GM18909 (cell line): ENCODE data around the gene RGS7.
"Not testable (repeated sequence)": the region's sequence is repeated elsewhere in the genome, so short reads cannot be mapped to it uniquely, and the experiment has no call there.

Source experiments
- ATAC-seq: cut with Tn5 transposase; IDR thresholded peaks from one replicate; pipeline ENCODE4 v1.9.1; 2021; ENCODE audit warnings: mild to moderate bottlenecking; ENCODE audit not compliant: unreplicated experiment, poor library complexity

Gene RGS7

GRCh38 chr1:240763095-240763494, 593.9 kb downstream of the RGS7 start:
- ATAC-seq: not testable (repeated sequence)

DNA sequence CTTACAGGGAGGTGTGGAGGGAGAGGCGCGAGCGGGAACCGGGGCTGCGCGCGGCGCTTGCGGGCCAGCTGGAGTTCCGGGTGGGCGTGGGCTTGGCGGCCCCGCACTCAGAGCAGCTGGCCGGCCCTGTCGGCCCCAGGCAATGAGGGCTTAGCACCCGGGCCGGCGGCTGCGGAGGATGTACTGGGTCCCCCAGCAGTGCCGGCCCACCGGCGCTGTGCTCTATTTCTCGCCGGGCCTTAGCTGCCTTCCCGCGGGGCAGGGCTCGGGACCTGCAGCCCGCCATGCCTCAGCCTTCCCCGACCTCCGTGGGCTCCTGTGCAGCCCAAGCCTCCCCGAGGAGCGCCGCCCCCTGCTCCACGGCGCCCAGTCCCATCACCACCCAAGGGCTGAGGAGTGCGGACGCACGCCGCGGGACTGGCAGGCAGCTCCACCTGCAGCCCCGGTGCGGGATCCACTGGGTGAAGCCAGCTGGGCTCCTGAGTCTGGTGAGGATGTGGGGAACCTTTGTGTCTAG, 594.5 kb downstream of the RGS7 start:
- not testable (repeated sequence) for ATAC-seq

DNA sequence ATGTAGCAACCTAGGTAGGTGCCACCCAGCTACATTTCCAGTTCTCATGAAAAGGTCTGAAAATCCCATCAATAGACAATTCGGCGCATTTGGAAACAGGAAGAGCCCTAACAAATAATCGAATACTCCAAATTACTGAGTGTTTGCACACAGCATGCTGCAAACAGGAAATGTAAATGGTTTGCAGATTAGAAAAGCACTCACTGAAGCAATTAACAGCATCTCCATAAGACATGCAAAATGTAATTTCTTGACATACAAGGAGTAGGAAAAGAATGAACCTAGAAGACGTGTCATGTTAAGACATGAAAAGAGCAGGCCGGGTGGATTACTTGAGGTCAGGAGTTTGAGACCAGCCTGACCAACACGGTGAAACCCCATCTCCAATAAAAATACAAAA, 598.2 kb downstream of the RGS7 start:
- ATAC-seq: not testable (repeated sequence)

DNA sequence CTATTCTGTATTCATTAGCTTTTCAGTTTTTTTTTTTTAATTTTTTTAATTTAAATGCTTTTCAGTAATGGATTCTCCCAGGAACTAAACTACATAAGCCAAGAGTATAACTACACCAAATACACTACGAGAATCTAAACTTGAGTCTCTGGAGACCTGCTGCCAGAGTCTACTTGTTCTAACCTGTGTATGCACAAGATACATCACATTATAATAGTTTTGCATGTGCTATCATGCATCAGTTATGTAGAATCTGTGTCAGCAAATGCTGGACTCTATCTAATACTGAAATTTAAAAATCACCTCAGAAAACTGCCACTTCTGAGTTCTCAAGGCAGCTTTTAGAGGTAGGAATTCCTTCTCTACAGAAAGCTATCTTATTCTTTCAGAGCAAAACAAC, 598.7 kb downstream of the RGS7 start:
- ATAC-seq: no peak

DNA sequence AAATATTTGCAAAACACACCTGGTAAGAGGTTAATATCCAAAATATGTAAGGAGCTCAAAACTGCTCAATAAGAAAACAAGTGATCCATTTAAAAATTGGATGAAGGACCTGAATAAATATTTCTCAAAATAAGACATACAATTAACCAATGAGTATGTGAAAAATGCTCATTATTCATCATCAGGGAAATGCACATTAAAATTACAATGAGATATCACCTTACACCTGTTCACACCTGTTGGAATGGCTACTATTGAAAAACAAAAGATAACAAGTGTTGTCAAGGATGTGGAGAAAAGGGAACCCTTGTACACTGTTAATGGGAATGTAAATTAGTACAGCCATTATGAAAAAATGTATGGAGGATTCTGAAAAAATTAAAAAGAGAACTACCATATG, 609.1 kb downstream of the RGS7 start:
- ATAC-seq: no peak

- no peak for ATAC-seq
Observed at GRCh38 chr1:240743705-240744104, 613.3 kb downstream of the RGS7 start.

- no peak for ATAC-seq
Observed at GRCh38 chr1:240739754-240740153, 617.3 kb downstream of the RGS7 start.

- ATAC-seq: no peak
Observed at GRCh38 chr1:240739139-240739538, 617.9 kb downstream of the RGS7 start.

DNA sequence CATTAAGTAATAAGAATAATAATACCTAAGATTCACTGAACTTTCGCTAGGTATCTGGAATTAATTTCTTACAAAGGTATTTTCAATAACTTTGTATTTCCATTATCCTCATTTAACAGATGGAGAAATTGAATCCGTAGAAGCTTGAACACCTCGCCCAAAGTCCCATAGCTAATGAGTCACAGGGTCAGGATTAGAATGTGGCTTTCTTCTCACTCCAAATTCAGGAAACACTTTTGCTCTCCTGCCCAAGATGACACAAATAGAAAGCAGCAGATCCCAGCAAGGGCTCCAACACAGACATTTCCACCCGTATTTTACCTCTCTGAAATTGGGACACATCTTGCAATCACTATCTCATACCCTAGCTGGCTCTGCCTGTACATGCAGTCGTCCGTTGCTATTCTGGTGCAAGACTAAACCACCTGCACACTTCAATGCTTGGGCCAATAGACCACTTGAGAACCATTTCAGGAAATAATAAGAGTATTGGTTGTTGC, 619.2 kb downstream of the RGS7 start:
- ATAC-seq: no peak

GRCh38 chr1:240737298-240737697, 619.7 kb downstream of the RGS7 start:
- ATAC-seq: no peak

- ATAC-seq: not testable (repeated sequence)
Observed at GRCh38 chr1:240734705-240735104, 622.3 kb downstream of the RGS7 start.

GRCh38 chr1:240734001-240734400, 623.0 kb downstream of the RGS7 start:
- no peak for ATAC-seq

GRCh38 chr1:240732390-240732789, 624.6 kb downstream of the RGS7 start:
- peak; percentile 92 for ATAC-seq
